Spleen (tissue), 11 donors: ENCODE measurements around the gene MYO3A. TPM values are rescaled to one million over a fixed set of nuclear protein-coding genes. Genes with fewer than 3 reads are reported as not detected.

Source experiments
- DNase-seq: peaks from one replicate; pipeline ENCODE4 v3.0.0-alpha.2; 2020
- H3K27ac ChIP-seq, 8 donors: fragments of 200-600 bp; sonication (generic) in 7 of 8; 1 replicate in 4 of 8; 2 replicates in 4 of 8; pipeline versions ENCODE4 v1.5.0 to v1.8.0; 2016 to 2021; ENCODE audit warnings: inconsistent platforms in 4 of 8, mild to moderate bottlenecking in 4 of 8, moderate library complexity in 1 of 8
- H3K27me3 ChIP-seq, 7 donors: fragments of 200-600 bp; sonication (generic) in 6 of 7; replicated peaks in 1 of 7; 1 replicate in 4 of 7; 2 replicates in 3 of 7; pipeline versions ENCODE4 v1.5.0 to v1.8.0; 2016 to 2021; ENCODE audit warnings: inconsistent platforms in 3 of 7, mild to moderate bottlenecking in 1 of 7
- H3K36me3 ChIP-seq, 6 donors: fragments of 200-600 bp; sonication (generic) in 5 of 6; 1 replicate in 4 of 6; 2 replicates in 2 of 6; pipeline versions ENCODE4 v1.5.0 to v1.8.0; 2016 to 2021; ENCODE audit warnings: inconsistent platforms in 2 of 6
- H3K4me1 ChIP-seq, 6 donors: fragments of 200-600 bp; sonication (generic) in 5 of 6; 1 replicate in 3 of 6; 2 replicates in 3 of 6; pipeline versions ENCODE4 v1.5.0 to v1.8.0; 2016 to 2021; ENCODE audit warnings: inconsistent platforms in 3 of 6
- H3K4me3 ChIP-seq, 8 donors: fragments of 200-600 bp; sonication (generic) in 7 of 8; 1 replicate in 4 of 8; 2 replicates in 4 of 8; pipeline versions ENCODE4 v1.5.0 to v1.8.0; 2016 to 2021; ENCODE audit warnings: inconsistent platforms in 4 of 8, mild to moderate bottlenecking in 4 of 8, moderate library complexity in 2 of 8
- H3K9me3 ChIP-seq, 8 donors: fragments of 200-600 bp; sonication (generic) in 7 of 8; 1 replicate in 4 of 8; 2 replicates in 4 of 8; pipeline versions ENCODE4 v1.5.0 to v1.8.0; 2016 to 2021; ENCODE audit warnings: inconsistent platforms in 4 of 8
- POLR2A ChIP-seq, 3 donors: fragments of 450-650 bp; IDR thresholded peaks; one replicate each; pipeline ENCODE4 v1.5.1; 2017; ENCODE audit warnings: antibody characterized with exemption in 3 of 3, mild to moderate bottlenecking in 1 of 3
- POLR2AphosphoS5 ChIP-seq, 3 donors: sonication (generic); formaldehyde crosslinking; IDR thresholded peaks; one replicate each; pipeline ENCODE4 v1.5.1; 2017; ENCODE audit warnings: antibody characterized with exemption in 3 of 3
- WGBS, 5 donors: extraction: QIAGEN DNeasy Blood & Tissue Kit in 3 of 5; methylation state at CpG; one replicate each; pipeline versions ENCODE4 v1.1.5 to v1.1.7; 2013 to 2018; 5-methylcytosine and 5-hydroxymethylcytosine counted together
- intact Hi-C: fragments of 100-400 bp; cut with DNase I; formaldehyde crosslinking; loops from one replicate; pipeline ENCODE4 v1.15.0; 2023; ENCODE audit warnings: low total_unique reads
- polyA plus RNA-seq, 3 donors: library from polyadenylated mRNA; stranded (reverse); fragments of 200-250 nt; gene quantifications; one replicate each; pipeline ENCODE4 v1.2.1, GENCODE V29; 2013
- total RNA-seq, 7 donors: library from RNA; depleted of rRNA in 3 of 7; stranded (reverse); fragments of >200 nt in 3 of 7; fragmentation: NEBNext Ultra II Directional in 4 of 7; extraction: Animal tissue kit (Norgen Biotek cat#: 25700) in 4 of 7; gene quantifications; one replicate each; pipeline versions ENCODE4 v1.1.0 to v1.2.1, GENCODE V29; 2016 to 2021
- TF ChIP-seq, protein P1 (sequence below), 11 experiments: fragments of 200-600 bp in 7 of 11; fragments of 450-650 bp in 4 of 11; sonication (generic) in 4 of 11; IDR thresholded peaks in 8 of 11; conservative IDR thresholded peaks in 3 of 11; 1 replicate in 7 of 11; 2 replicates in 4 of 11; pipeline versions ENCODE4 v1.4.0 to v1.8.0; 2016 to 2021; ENCODE audit warnings: antibody characterized with exemption in 11 of 11, inconsistent platforms in 4 of 11, mild to moderate bottlenecking in 1 of 11
- donor health status: healthy with polysubstance abuse.
- donor health status: DM: no; HTN: no; CAD: no; lungs with moderate emphysema.
- donor health status: DM: no; HTN: no; CAD: no.
- donor health status: Bipolar disorder and iron deficiency.
- donor health status: healthy.
- donor health status: DM: no; HTN: no; CAD: no.
- donor health status: DM: yes; HTN: yes; CAD: no.

MYO3A gene
- total and polyA plus RNA-seq, 10 donors = 0.09 to 1.3 (median 0.34) TPM; not detected in 1

DNA sequence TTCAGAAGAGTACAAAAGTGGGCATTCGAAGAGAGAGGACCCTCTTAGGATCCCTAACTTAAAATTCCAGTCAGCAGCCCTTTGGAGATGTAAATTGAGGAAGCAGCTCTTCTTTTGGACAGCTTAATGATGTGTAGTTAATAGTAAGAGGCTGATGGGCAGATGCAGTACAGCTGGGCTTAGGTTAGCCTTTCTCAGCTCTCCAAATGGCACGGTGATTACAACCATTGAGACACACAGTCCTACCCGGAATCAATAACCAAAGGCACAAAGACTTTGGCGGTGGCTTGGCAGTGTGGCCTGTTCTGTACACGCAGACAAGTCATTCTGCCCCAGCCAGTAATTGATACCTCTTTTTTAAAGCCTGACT is 309.3 kb downstream of the MYO3A start:
- Histone ChIP-seq H3K9me3 (no peaks in the 10 kb centered on the region), H3K27ac (no peak overlapping the region), H3K36me3 (no peaks in the 10 kb centered on the region), H3K4me3 (no peak overlapping the region), H3K27me3 (peaks cover 0 to 39% (median 0%) of the 10 kb centered on the region in 7 donors), H3K4me1 (no peaks in the 10 kb centered on the region)
- intact Hi-C loops = no loop called here
- no peak for DNase-seq
- WGBS, 5 donors = 68 to 82% (median 73%) methylated on average over 5 of the region's 5 CpGs
- no peak for TF ChIP-seq POLR2AphosphoS5 (IDR thresholded peaks at IDR 0.05)

DNA sequence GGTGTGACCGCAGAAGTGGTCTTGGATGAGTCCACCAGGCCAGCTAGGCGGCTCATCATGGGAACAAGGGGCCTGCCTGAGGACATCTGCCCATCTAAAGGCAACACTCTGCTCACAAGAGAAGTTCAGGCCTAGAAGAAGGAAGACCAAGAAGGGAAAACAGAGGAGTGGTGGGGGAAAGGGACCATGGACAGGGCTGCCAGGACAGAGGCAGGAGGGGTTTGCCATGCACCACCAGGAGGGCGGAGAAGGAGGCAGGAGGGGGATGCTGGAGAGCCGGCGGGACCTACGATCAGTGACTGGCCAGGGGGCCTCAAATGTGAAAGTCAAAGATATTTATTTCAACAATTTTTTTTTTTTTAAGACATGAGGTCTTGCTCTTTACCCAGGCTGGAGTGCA is 315.7 kb downstream of the MYO3A start:
- intact Hi-C loops = no loop called here
- no peak overlapping the region for H3K27ac ChIP-seq
- TF ChIP-seq POLR2AphosphoS5 (IDR thresholded peaks at IDR 0.05) (no peak), POLR2A (IDR thresholded peaks at IDR 0.05) (no peak)
- TF ChIP-seq, protein P1, sequence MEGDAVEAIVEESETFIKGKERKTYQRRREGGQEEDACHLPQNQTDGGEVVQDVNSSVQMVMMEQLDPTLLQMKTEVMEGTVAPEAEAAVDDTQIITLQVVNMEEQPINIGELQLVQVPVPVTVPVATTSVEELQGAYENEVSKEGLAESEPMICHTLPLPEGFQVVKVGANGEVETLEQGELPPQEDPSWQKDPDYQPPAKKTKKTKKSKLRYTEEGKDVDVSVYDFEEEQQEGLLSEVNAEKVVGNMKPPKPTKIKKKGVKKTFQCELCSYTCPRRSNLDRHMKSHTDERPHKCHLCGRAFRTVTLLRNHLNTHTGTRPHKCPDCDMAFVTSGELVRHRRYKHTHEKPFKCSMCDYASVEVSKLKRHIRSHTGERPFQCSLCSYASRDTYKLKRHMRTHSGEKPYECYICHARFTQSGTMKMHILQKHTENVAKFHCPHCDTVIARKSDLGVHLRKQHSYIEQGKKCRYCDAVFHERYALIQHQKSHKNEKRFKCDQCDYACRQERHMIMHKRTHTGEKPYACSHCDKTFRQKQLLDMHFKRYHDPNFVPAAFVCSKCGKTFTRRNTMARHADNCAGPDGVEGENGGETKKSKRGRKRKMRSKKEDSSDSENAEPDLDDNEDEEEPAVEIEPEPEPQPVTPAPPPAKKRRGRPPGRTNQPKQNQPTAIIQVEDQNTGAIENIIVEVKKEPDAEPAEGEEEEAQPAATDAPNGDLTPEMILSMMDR (IDR thresholded peaks at IDR 0.05 in 8 of 11, conservative IDR thresholded peaks at IDR 0.05 in 3 of 11) = no peak
- 75 to 93% (median 86%) methylated on average over 6 of the region's 6 CpGs for WGBS, 5 donors
- no peak overlapping the region for H3K4me3 ChIP-seq
- no peaks in the 10 kb centered on the region for H3K9me3 ChIP-seq
- no peaks in the 10 kb centered on the region for H3K36me3 ChIP-seq
- H3K27me3 ChIP-seq = peaks cover 0 to 14% (median 0%) of the 10 kb centered on the region in 7 donors
- H3K4me1 ChIP-seq = no peaks in the 10 kb centered on the region
- no peak for DNase-seq

DNA sequence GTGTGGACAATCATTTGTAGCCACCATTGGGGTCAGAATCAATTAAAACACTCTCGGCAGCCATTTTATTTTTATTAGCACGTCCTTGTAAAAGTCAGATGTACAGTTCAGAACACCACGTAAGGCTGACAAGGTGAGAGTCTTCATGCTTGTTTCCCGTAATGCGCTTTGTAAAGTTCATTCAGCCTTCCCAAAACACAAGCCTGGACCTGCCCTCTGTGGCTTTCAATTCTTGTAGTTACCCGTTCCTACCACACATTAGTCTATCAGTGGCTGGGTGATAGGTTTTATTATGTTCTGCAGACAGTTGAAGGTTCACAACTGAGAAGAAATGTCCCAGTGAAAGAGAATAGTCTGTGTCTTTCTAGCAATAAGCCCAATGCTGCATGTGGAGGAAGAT is 317.9 kb downstream of the MYO3A start:
- H3K9me3 ChIP-seq = no peaks in the 10 kb centered on the region
- WGBS, 5 donors = 88 to 94% (median 90%) methylated on average over 6 of the region's 6 CpGs
- no peak overlapping the region for H3K27ac ChIP-seq
- no peak for DNase-seq
- no peaks in the 10 kb centered on the region for H3K36me3 ChIP-seq
- H3K4me3 ChIP-seq = no peak overlapping the region
- intact Hi-C loops = no loop called here
- no peaks in the 10 kb centered on the region for H3K4me1 ChIP-seq
- peaks cover 0 to 20% (median 0%) of the 10 kb centered on the region in 7 donors for H3K27me3 ChIP-seq
- TF ChIP-seq POLR2AphosphoS5 (IDR thresholded peaks at IDR 0.05) (no peak), POLR2A (IDR thresholded peaks at IDR 0.05) (no peak)
- TF ChIP-seq, protein P1 (IDR thresholded peaks at IDR 0.05 in 8 of 11, conservative IDR thresholded peaks at IDR 0.05 in 3 of 11) = no peak

DNA sequence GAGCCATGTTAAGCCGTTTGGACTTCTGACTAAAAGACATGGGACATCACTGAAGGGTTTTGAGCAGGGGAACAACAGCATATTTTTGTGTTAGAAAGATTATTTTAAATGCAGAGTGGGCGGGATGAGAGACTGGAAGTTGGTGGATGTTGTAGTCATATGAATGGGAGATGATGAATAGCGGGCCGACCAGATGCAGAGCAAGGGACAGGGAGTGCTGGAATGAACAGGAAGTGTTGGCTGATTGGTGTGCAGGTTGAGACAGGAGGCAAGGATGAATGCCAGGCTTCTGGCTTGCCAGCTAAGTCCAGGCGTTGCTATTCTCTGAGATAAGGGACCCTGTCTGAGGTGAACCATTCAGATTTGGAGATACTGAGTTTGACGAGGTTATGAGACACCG is 320.6 kb downstream of the MYO3A start:
- H3K4me1 ChIP-seq = no peaks in the 10 kb centered on the region
- no peaks in the 10 kb centered on the region for H3K36me3 ChIP-seq
- H3K27ac ChIP-seq = no peak overlapping the region
- intact Hi-C loops = no loop called here
- TF ChIP-seq POLR2AphosphoS5 (IDR thresholded peaks at IDR 0.05) (no peak), POLR2A (IDR thresholded peaks at IDR 0.05) (no peak)
- TF ChIP-seq, protein P1 (IDR thresholded peaks at IDR 0.05 in 8 of 11, conservative IDR thresholded peaks at IDR 0.05 in 3 of 11) = no peak
- H3K9me3 ChIP-seq = no peaks in the 10 kb centered on the region
- H3K4me3 ChIP-seq = no peak overlapping the region
- WGBS, 5 donors = 76 to 81% (median 79%) methylated on average over 7 of the region's 7 CpGs
- no peak for DNase-seq
- H3K27me3 ChIP-seq = peaks cover 0 to 35% (median 0%) of the 10 kb centered on the region in 7 donors

DNA sequence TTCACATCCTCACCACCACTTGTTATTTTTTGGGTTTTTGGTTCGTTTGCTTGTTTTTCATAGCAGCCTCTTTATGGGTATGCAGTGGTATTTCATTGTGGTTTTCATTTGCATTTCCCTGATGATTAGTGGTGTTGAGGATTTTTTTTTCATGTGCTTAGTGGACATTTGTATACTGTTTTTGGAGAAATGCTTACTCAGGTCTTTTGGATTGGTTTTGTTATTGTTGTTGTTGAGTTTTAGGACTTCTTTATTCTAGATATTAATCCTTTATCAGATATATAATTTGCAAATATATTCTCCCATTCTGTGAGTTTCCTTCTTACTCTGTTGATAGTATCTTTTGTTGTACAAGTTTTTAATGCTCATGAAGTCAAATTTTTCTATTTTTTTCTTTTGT is 325.3 kb downstream of the MYO3A start:
- TF ChIP-seq, protein P1 (IDR thresholded peaks at IDR 0.05 in 8 of 11, conservative IDR thresholded peaks at IDR 0.05 in 3 of 11) = no peak
- TF ChIP-seq POLR2AphosphoS5 (IDR thresholded peaks at IDR 0.05) (no peak), POLR2A (IDR thresholded peaks at IDR 0.05) (no peak)
- no peaks in the 10 kb centered on the region for H3K4me1 ChIP-seq
- H3K4me3 ChIP-seq = no peak overlapping the region
- H3K27ac ChIP-seq = no peak overlapping the region
- DNase-seq = no peak
- peaks cover 0 to 30% (median 0%) of the 10 kb centered on the region in 7 donors for H3K27me3 ChIP-seq
- WGBS, 5 donors = 27 to 50% (median 47%) methylated on average over 1 of the region's 1 CpG
- H3K36me3 ChIP-seq = no peaks in the 10 kb centered on the region
- intact Hi-C loops = no loop called here
- H3K9me3 ChIP-seq = no peaks in the 10 kb centered on the region
